H1 (cell line): Measurements from ENCODE around the gene GRM1. TPM values are rescaled to one million over a fixed set of nuclear protein-coding genes. Genes with fewer than 3 reads are reported as not detected.

Experiments used
- CTCF ChIA-PET: fragments of 300-600 bp; sonication (Branson Sonifier 250); formaldehyde crosslinking; loops from one replicate; lab custom pipeline; 2021; ENCODE audit not compliant: partially characterized antibody; lab: Charles Lee
- POLR2A ChIA-PET: fragments of 300-600 bp; sonication (Branson Sonifier 250); formaldehyde crosslinking; loops from one replicate; lab custom pipeline; 2021; ENCODE audit warnings: inconsistent platforms; ENCODE audit not compliant: partially characterized antibody; lab: Charles Lee
- DNase-seq, 2 experiments: peaks; one replicate each; pipeline versions ENCODE4 v3.0.0 to v3.0.0-alpha.2; 2010 to 2022; ENCODE audit warnings: low spot score in 2 of 2, low read depth in 1 of 2, mixed read lengths in 1 of 2
- FAIRE-seq: peaks from 2 replicates; lab custom pipeline; 2011; peaks lifted over from hg19 to GRCh38; lab: Jason Lieb, UNC
- H2AFZ ChIP-seq: 2 replicates; pipeline ENCODE4 v1.8.1; 2012; ENCODE audit warnings: low read length, inconsistent platforms
- H2AK5ac ChIP-seq: 2 replicates; pipeline ENCODE4 v1.6.1; 2013; ENCODE audit warnings: low read depth, low read length
- H2BK120ac ChIP-seq: replicated peaks from 2 replicates; pipeline ENCODE3; 2013; ENCODE audit warnings: low read depth, low read length, inconsistent platforms
- H2BK12ac ChIP-seq: 2 replicates; pipeline ENCODE4 v1.6.1; 2013; ENCODE audit warnings: low read depth, low read length
- H2BK15ac ChIP-seq: 2 replicates; pipeline ENCODE4 v1.6.1; 2013; ENCODE audit warnings: low read length
- H2BK20ac ChIP-seq: 2 replicates; pipeline ENCODE4 v1.6.1; 2013; ENCODE audit warnings: low read length
- H2BK5ac ChIP-seq: 2 replicates; pipeline ENCODE4 v1.6.1; 2013; ENCODE audit warnings: low read depth, low read length
- H3K14ac ChIP-seq: 2 replicates; pipeline ENCODE4 v1.6.1; 2013; ENCODE audit warnings: inconsistent platforms; ENCODE audit not compliant: insufficient read length
- H3K18ac ChIP-seq: 2 replicates; pipeline ENCODE4 v1.6.1; 2013; ENCODE audit warnings: low read length; ENCODE audit errors: extremely low read depth
- H3K23ac ChIP-seq: 2 replicates; pipeline ENCODE4 v1.6.1; 2013; ENCODE audit warnings: inconsistent platforms; ENCODE audit not compliant: insufficient read length
- H3K23me2 ChIP-seq: 2 replicates; pipeline ENCODE4 v1.6.1; 2013; ENCODE audit warnings: low read depth, low read length
- H3K27ac ChIP-seq: 2 replicates; pipeline ENCODE4 v1.6.1; 2011; ENCODE audit warnings: low read depth, low read length, inconsistent platforms
- H3K27me3 ChIP-seq, 4 experiments: replicated peaks in 1 of 4; 1 replicate in 1 of 4; 2 replicates in 3 of 4; pipeline versions ENCODE4 v1.6.1 to v1.8.1; 2011 to 2013; ENCODE audit warnings: low read length in 3 of 4, mild to moderate bottlenecking in 3 of 4, inconsistent platforms in 2 of 4, mixed read lengths in 2 of 4, moderate library complexity in 1 of 4; ENCODE audit not compliant: control insufficient read depth in 3 of 4, insufficient read depth in 3 of 4; ENCODE audit errors: extremely low read depth in 1 of 4
- H3K36me3 ChIP-seq, 4 experiments: 2 replicates each; pipeline versions ENCODE4 v1.6.1 to v1.8.1; 2011 to 2013; ENCODE audit warnings: mild to moderate bottlenecking in 4 of 4, low read length in 3 of 4, moderate library complexity in 2 of 4, control low read depth in 1 of 4, inconsistent platforms in 1 of 4; ENCODE audit not compliant: insufficient read depth in 4 of 4, control insufficient read depth in 2 of 4
- H3K4ac ChIP-seq: replicated peaks from 2 replicates; pipeline ENCODE3; 2013; ENCODE audit warnings: low read length, low read depth, mixed read lengths, inconsistent platforms; ENCODE audit not compliant: insufficient read length
- H3K4me1 ChIP-seq, 4 experiments: replicated peaks in 1 of 4; 1 replicate in 1 of 4; 2 replicates in 3 of 4; pipeline versions ENCODE4 v1.6.1 to v1.8.1; 2011 to 2013; ENCODE audit warnings: low read length in 3 of 4, inconsistent platforms in 2 of 4, mixed read lengths in 1 of 4; ENCODE audit not compliant: insufficient read depth in 4 of 4, control insufficient read depth in 3 of 4
- H3K4me2 ChIP-seq, 2 experiments: 2 replicates each; pipeline versions ENCODE4 v1.6.1 to v1.8.1; 2011 to 2013; ENCODE audit warnings: low read depth in 2 of 2, low read length in 2 of 2, control low read depth in 1 of 2, inconsistent platforms in 1 of 2, mild to moderate bottlenecking in 1 of 2; ENCODE audit not compliant: insufficient read depth in 1 of 2
- H3K4me3 ChIP-seq, 4 experiments: fragments of 200-600, 300-600 bp in 1 of 4; sonication (generic), shearing (Covaris generic), sonication (Bioruptor Twin) in 1 of 4; 2 replicates each; pipeline versions ENCODE4 v1.5.1 to v1.8.1; 2011 to 2016; ENCODE audit warnings: low read length in 4 of 4, low read depth in 3 of 4, control low read depth in 2 of 4, inconsistent platforms in 2 of 4, mild to moderate bottlenecking in 2 of 4, mixed read lengths in 1 of 4, moderate library complexity in 1 of 4; ENCODE audit not compliant: insufficient read depth in 2 of 4; ENCODE audit errors: extremely low read depth in 1 of 4
- H3K56ac ChIP-seq: replicated peaks from 2 replicates; pipeline ENCODE3; 2013; ENCODE audit warnings: low read depth, mild to moderate bottlenecking, mixed read lengths, low read length, inconsistent platforms; ENCODE audit not compliant: insufficient read length
- H3K79me1 ChIP-seq: 2 replicates; pipeline ENCODE4 v1.6.1; 2013; ENCODE audit warnings: low read depth, low read length, control low read depth
- H3K79me2 ChIP-seq, 2 experiments: 2 replicates each; pipeline versions ENCODE4 v1.6.1 to v1.8.1; 2012 to 2013; ENCODE audit warnings: low read length in 2 of 2, mild to moderate bottlenecking in 2 of 2, inconsistent platforms in 1 of 2; ENCODE audit not compliant: insufficient read depth in 2 of 2, control insufficient read depth in 1 of 2
- H3K9ac ChIP-seq, 4 experiments: replicated peaks in 1 of 4; 1 replicate in 1 of 4; 2 replicates in 3 of 4; pipeline versions ENCODE4 v1.6.1 to v1.8.1; 2011 to 2013; ENCODE audit warnings: low read depth in 3 of 4, low read length in 3 of 4, control low read depth in 2 of 4, mild to moderate bottlenecking in 2 of 4, moderate library complexity in 2 of 4, inconsistent platforms in 1 of 4; ENCODE audit errors: extremely low read depth in 1 of 4
- H3K9me3 ChIP-seq, 2 experiments: 2 replicates each; pipeline versions ENCODE4 v1.6.1 to v1.8.1; 2012 to 2013; ENCODE audit warnings: mild to moderate bottlenecking in 2 of 2, moderate library complexity in 2 of 2, control low read depth in 1 of 2, inconsistent platforms in 1 of 2, low read depth in 1 of 2, low read length in 1 of 2, mixed read lengths in 1 of 2; ENCODE audit not compliant: insufficient read depth in 2 of 2
- H4K20me1 ChIP-seq, 2 experiments: replicated peaks in 1 of 2; 2 replicates each; pipeline versions ENCODE3 to v1.8.1; 2011 to 2013; ENCODE audit warnings: inconsistent platforms in 2 of 2, low read length in 2 of 2, mild to moderate bottlenecking in 1 of 2; ENCODE audit not compliant: insufficient read depth in 2 of 2, control insufficient read depth in 1 of 2
- H4K5ac ChIP-seq: 2 replicates; pipeline ENCODE4 v1.6.1; 2013; ENCODE audit warnings: low read length, low read depth, mixed read lengths, inconsistent platforms; ENCODE audit not compliant: insufficient read length
- H4K8ac ChIP-seq: 2 replicates; pipeline ENCODE4 v1.8.0; 2013; ENCODE audit warnings: mild to moderate bottlenecking, moderate library complexity, low read length, inconsistent platforms; ENCODE audit not compliant: insufficient read depth; ENCODE audit errors: extremely low read depth
- H4K91ac ChIP-seq: replicated peaks from 2 replicates; pipeline ENCODE3; 2013; ENCODE audit warnings: low read length, mixed read lengths, inconsistent platforms; ENCODE audit not compliant: insufficient read length
- EGR1 ChIP-seq: IDR thresholded peaks from 2 replicates; pipeline ENCODE4 v1.6.1; 2011; ENCODE audit warnings: low read depth, low read length, borderline replicate concordance
- EP300 ChIP-seq, 2 experiments: IDR thresholded peaks; 1 replicate in 1 of 2; 2 replicates in 1 of 2; pipeline ENCODE4 v1.6.1; 2011 to 2012; ENCODE audit warnings: low read depth in 2 of 2, low read length in 2 of 2, mild to moderate bottlenecking in 2 of 2, borderline replicate concordance in 1 of 2, inconsistent platforms in 1 of 2, moderate library complexity in 1 of 2
- EZH2 ChIP-seq: fragments of 200-600 bp; sonication (generic); IDR thresholded peaks from 2 replicates; pipeline ENCODE4 v1.7.1; 2012; ENCODE audit warnings: low read depth, mild to moderate bottlenecking, moderate library complexity, low read length, inconsistent platforms; ENCODE audit not compliant: severe bottlenecking
- FOSL1 ChIP-seq: IDR thresholded peaks from 2 replicates; pipeline ENCODE4 v1.6.1; 2011; ENCODE audit warnings: mild to moderate bottlenecking, low read depth, low read length, moderate library complexity; ENCODE audit not compliant: insufficient read depth
- HDAC6 ChIP-seq: IDR thresholded peaks from one replicate; pipeline ENCODE4 v1.7.1; 2012; ENCODE audit warnings: low read depth, mild to moderate bottlenecking, inconsistent platforms, low read length, moderate library complexity
- JUND ChIP-seq: IDR thresholded peaks from 2 replicates; pipeline ENCODE4 v1.6.1; 2011; ENCODE audit warnings: mild to moderate bottlenecking, improper control_type of control experiment, low read length
- KDM4A ChIP-seq: IDR thresholded peaks from one replicate; pipeline ENCODE4 v1.7.1; 2012; ENCODE audit warnings: low read depth, mild to moderate bottlenecking, moderate library complexity, low read length, inconsistent platforms; ENCODE audit not compliant: severe bottlenecking
- RBBP5 ChIP-seq: IDR thresholded peaks from 2 replicates; pipeline ENCODE4 v1.7.1; 2012; ENCODE audit warnings: low read depth, mild to moderate bottlenecking, inconsistent platforms, low read length, moderate library complexity, borderline replicate concordance
- RFX5 ChIP-seq: IDR thresholded peaks from 2 replicates; pipeline ENCODE4 v1.6.1; 2011; ENCODE audit warnings: low read depth, low read length, improper control_type of control experiment, borderline replicate concordance
- SIN3A ChIP-seq, 2 experiments: IDR thresholded peaks in 1 of 2; conservative IDR thresholded peaks in 1 of 2; 2 replicates each; pipeline ENCODE4 v1.6.1; 2011 to 2012; ENCODE audit warnings: low read length in 2 of 2, improper control_type of control experiment in 1 of 2, low read depth in 1 of 2, mild to moderate bottlenecking in 1 of 2
- SIX5 ChIP-seq: IDR thresholded peaks from 2 replicates; pipeline ENCODE4 v1.6.1; 2011; ENCODE audit warnings: mild to moderate bottlenecking, low read depth, low read length
- SP2 ChIP-seq: IDR thresholded peaks from 2 replicates; pipeline ENCODE4 v1.6.1; 2012; ENCODE audit warnings: mild to moderate bottlenecking, low read length, inconsistent platforms
- USF2 ChIP-seq: IDR thresholded peaks from 2 replicates; pipeline ENCODE4 v1.6.1; 2011; ENCODE audit warnings: low read length, improper control_type of control experiment
- WGBS, 2 experiments: shearing (Covaris generic) in 1 of 2; methylation state at CpG; one replicate each; pipeline versions ENCODE4 v1.1.6 to v1.1.7; 2013 to 2015; ENCODE audit warnings: low lambda C conversion rate in 2 of 2, mixed read lengths in 2 of 2, inconsistent platforms in 1 of 2, low coverage in 1 of 2, missing lambda C conversion rate in 1 of 2; ENCODE audit not compliant: insufficient replicate concordance in 2 of 2, insufficient coverage in 1 of 2, insufficient read length in 1 of 2; ENCODE audit errors: extremely low coverage in 1 of 2, missing lambda C conversion rate in 1 of 2; 5-methylcytosine and 5-hydroxymethylcytosine counted together
- polyA plus RNA-seq, 7 experiments: library from polyadenylated mRNA; depleted of rRNA in 3 of 7; stranded (reverse) in 5 of 7; unstranded in 2 of 7; fragments of >200 nt in 5 of 7; fragments of 200-250 nt in 2 of 7; gene quantifications; 1 replicate in 5 of 7; 2 replicates in 1 of 7; 4 replicates in 1 of 7; pipeline versions ENCODE4 v1.2.1 to v1.2.3, GENCODE V29; 2011 to 2013; ENCODE audit warnings: missing spikeins in 2 of 7, mixed read lengths in 2 of 7
- total RNA-seq: library from RNA; stranded (reverse); fragmentation: NEBNext Ultra II Directional; extraction: Animal tissue kit (Norgen Biotek cat#: 25700); gene quantifications from 2 replicates; pipeline ENCODE4 v1.2.1, GENCODE V29; 2021

GRM1 gene
- total and polyA plus RNA-seq, 2 of the 8 experiments (the other 6 are each of a cell fraction or from before 2014, with no cell fraction given) = 0.15 to 1.3 TPM

GRCh38 chr6:146423452-146423851 lies 394.6 kb downstream of the GRM1 start:
- Histone ChIP-seq H4K20me1 (no peaks in the 10 kb centered on the region), H3K9ac (no peak overlapping the region), H3K4me3 (no peak overlapping the region), H2BK12ac (no peak overlapping the region), H4K91ac (no peak overlapping the region), H3K4me1 (no peaks in the 10 kb centered on the region), H3K36me3 (no peaks in the 10 kb centered on the region), H3K23ac (no peak overlapping the region), H2AK5ac (no peak overlapping the region), H3K4ac (no peak overlapping the region), H4K5ac (no peak overlapping the region), H3K79me2 (no peaks in the 10 kb centered on the region), H2BK15ac (no peak overlapping the region), H2BK5ac (no peak overlapping the region), H4K8ac (no peak overlapping the region), H3K23me2 (no peaks in the 10 kb centered on the region), H3K79me1 (no peaks in the 10 kb centered on the region), H3K4me2 (no peak overlapping the region), H3K14ac (no peak overlapping the region), H2BK20ac (no peak overlapping the region), H3K18ac (no peak overlapping the region), H3K56ac (no peak overlapping the region), H2AFZ (no peak overlapping the region), H3K27me3 (no peaks in the 10 kb centered on the region), H3K27ac (no peak overlapping the region), H2BK120ac (no peak overlapping the region), H3K9me3 (no peaks in the 10 kb centered on the region)
- ChIA-PET CTCF (interaction anchor here (0.9 kb wide), 1 partner anchor 13 kb away, joined by 3 read pairs; no protein-coding TSS in a partner anchor), POLR2A (no interaction called here)
- FAIRE-seq (no peak), DNase-seq (no peak)
- WGBS, 2 experiments = 84% methylated on average over 6 of the region's 6 CpGs; no CpG with 5 or more reads in 1 of the 2 experiments
- TF ChIP-seq SIN3A (conservative IDR thresholded peaks at IDR 0.05 in 1 of 2, IDR thresholded peaks at IDR 0.05 in 1 of 2; ENCODE audit: low read depth in 1 of 2, low read length in 2 of 2) (no peak), HDAC6 (no peak), EZH2 (no peak), JUND (no peak), RBBP5 (no peak), EGR1 (no peak), SIX5 (no peak), SP2 (no peak), EP300 (IDR thresholded peaks at IDR 0.05; ENCODE audit: borderline replicate concordance in 1 of 2, low read depth in 2 of 2, low read length in 2 of 2) (no peak), RFX5 (no peak), USF2 (no peak), KDM4A (no peak), FOSL1 (no peak)
